Measurements from ENCODE around the gene RGS16.

DNA sequence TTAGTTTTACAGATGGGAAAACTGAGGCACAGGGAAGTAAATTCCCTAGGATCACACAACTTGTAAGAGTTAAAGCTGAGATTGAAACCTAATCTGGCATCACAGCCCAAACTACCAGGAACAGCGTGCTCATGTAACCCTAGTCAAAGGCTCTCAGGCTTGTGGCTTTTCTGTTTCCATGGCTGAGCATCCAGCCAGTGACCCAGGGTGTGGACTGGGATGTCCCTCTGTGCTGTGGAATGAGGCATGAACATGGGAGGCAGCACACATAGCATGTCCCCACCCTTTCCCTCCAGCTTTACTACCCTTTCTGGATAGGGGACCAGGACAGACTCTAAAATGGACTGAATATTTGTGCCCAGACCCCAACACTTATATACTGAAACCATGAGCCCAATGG lies 35.1 kb upstream of the RGS16 start:
- no peak for TF ChIP-seq EZH2phosphoT487 (IDR thresholded peaks at IDR 0.05; ENCODE audit: borderline replicate concordance, low read length)
- TF ChIP-seq, protein P1, sequence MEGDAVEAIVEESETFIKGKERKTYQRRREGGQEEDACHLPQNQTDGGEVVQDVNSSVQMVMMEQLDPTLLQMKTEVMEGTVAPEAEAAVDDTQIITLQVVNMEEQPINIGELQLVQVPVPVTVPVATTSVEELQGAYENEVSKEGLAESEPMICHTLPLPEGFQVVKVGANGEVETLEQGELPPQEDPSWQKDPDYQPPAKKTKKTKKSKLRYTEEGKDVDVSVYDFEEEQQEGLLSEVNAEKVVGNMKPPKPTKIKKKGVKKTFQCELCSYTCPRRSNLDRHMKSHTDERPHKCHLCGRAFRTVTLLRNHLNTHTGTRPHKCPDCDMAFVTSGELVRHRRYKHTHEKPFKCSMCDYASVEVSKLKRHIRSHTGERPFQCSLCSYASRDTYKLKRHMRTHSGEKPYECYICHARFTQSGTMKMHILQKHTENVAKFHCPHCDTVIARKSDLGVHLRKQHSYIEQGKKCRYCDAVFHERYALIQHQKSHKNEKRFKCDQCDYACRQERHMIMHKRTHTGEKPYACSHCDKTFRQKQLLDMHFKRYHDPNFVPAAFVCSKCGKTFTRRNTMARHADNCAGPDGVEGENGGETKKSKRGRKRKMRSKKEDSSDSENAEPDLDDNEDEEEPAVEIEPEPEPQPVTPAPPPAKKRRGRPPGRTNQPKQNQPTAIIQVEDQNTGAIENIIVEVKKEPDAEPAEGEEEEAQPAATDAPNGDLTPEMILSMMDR (conservative IDR thresholded peaks at IDR 0.05; ENCODE audit: low read depth, low read length), result no peak

All from PC-3 (cell line).